SK-N-SH (cell line): ENCODE data around the gene NLGN1. TPM values are rescaled to one million over a fixed set of nuclear protein-coding genes. Genes with fewer than 3 reads are reported as not detected.

Source experiments
- CTCF ChIA-PET: fragments of 300-600, 350-600 bp; formaldehyde crosslinking; extraction: SDS; loops from one replicate; lab custom pipeline; 2021; lab: Yijun Ruan, JAX
- POLR2A ChIA-PET: fragments of 350-600 bp; sonication (Branson Sonifier 250); formaldehyde crosslinking; extraction: SDS; loops from one replicate; lab custom pipeline; 2020; ENCODE audit warnings: antibody characterized with exemption, inconsistent platforms; lab: Yijun Ruan, JAX
- DNase-seq: peaks from one replicate; pipeline ENCODE4 v3.0.0; 2012
- H2AFZ ChIP-seq: fragments of 200-600 bp; sonication (generic); 2 replicates; pipeline ENCODE4 v1.8.1; 2016; ENCODE audit warnings: antibody characterized with exemption, mild to moderate bottlenecking, low read depth
- H3F3A ChIP-seq: fragments of 200-600 bp; sonication (generic); replicated peaks from 2 replicates; pipeline ENCODE3; 2016; ENCODE audit warnings: antibody characterized with exemption, mild to moderate bottlenecking; ENCODE audit not compliant: insufficient read depth
- H3K27ac ChIP-seq, 2 experiments: fragments of 200-500 bp in 1 of 2; fragments of 200-600 bp in 1 of 2; sonication (Bioruptor generic) in 1 of 2; sonication (generic), shearing (Covaris generic) in 1 of 2; 2 replicates each; pipeline versions ENCODE4 v1.5.1 to v1.6.1; 2014 to 2016; ENCODE audit warnings: low read depth in 2 of 2, inconsistent platforms in 1 of 2, low read length in 1 of 2, mild to moderate bottlenecking in 1 of 2, mixed read lengths in 1 of 2
- H3K27me3 ChIP-seq: fragments of 200-600 bp; sonication (generic), shearing (Covaris generic); 2 replicates; pipeline ENCODE4 v1.6.1; 2016; ENCODE audit warnings: mixed run types; ENCODE audit not compliant: insufficient read depth
- H3K36me3 ChIP-seq, 2 experiments: fragments of 200-500 bp in 1 of 2; fragments of 200-600 bp in 1 of 2; sonication (Bioruptor generic) in 1 of 2; sonication (generic) in 1 of 2; replicated peaks in 1 of 2; 2 replicates each; pipeline versions ENCODE3 to v1.5.1; 2014 to 2016; ENCODE audit warnings: low read length in 1 of 2, mild to moderate bottlenecking in 1 of 2; ENCODE audit not compliant: insufficient read depth in 2 of 2, control insufficient read depth in 1 of 2
- H3K4me1 ChIP-seq, 2 experiments: fragments of 200-500 bp in 1 of 2; fragments of 200-600 bp in 1 of 2; sonication (Bioruptor generic) in 1 of 2; sonication (generic), shearing (Covaris generic) in 1 of 2; 2 replicates each; pipeline versions ENCODE4 v1.5.1 to v1.6.1; 2014 to 2016; ENCODE audit warnings: low read depth in 1 of 2, low read length in 1 of 2, mixed run types in 1 of 2; ENCODE audit not compliant: insufficient read depth in 2 of 2, control insufficient read depth in 1 of 2
- H3K4me2 ChIP-seq: fragments of 200-600 bp; sonication (generic), shearing (Covaris generic); 2 replicates; pipeline ENCODE4 v1.6.1; 2017; ENCODE audit warnings: mixed run types
- H3K4me3 ChIP-seq, 2 experiments: fragments of 200-500 bp in 1 of 2; fragments of 200-600 bp in 1 of 2; sonication (Bioruptor generic) in 1 of 2; sonication (generic), shearing (Covaris generic) in 1 of 2; 2 replicates each; pipeline versions ENCODE4 v1.5.1 to v1.8.1; 2014 to 2016; ENCODE audit warnings: low read depth in 2 of 2, inconsistent platforms in 1 of 2, low read length in 1 of 2, mild to moderate bottlenecking in 1 of 2, mixed read lengths in 1 of 2, moderate library complexity in 1 of 2
- H3K79me2 ChIP-seq: fragments of 200-600 bp; sonication (generic); 2 replicates; pipeline ENCODE4 v1.8.1; 2017; ENCODE audit warnings: mild to moderate bottlenecking; ENCODE audit not compliant: insufficient read depth
- H3K9ac ChIP-seq: fragments of 200-600 bp; sonication (generic); 2 replicates; pipeline ENCODE4 v1.6.1; 2017; ENCODE audit warnings: mixed run types
- H3K9me2 ChIP-seq: fragments of 200-600 bp; sonication (generic); 2 replicates; pipeline ENCODE4 v1.6.1; 2017; ENCODE audit warnings: mixed run types
- H3K9me3 ChIP-seq: fragments of 200-600 bp; sonication (generic); 2 replicates; pipeline ENCODE4 v1.6.1; 2017; ENCODE audit warnings: mixed run types, mild to moderate bottlenecking, moderate library complexity
- H4K20me1 ChIP-seq: fragments of 200-600 bp; sonication (generic); 2 replicates; pipeline ENCODE4 v1.6.1; 2017; ENCODE audit warnings: mild to moderate bottlenecking, mixed run types; ENCODE audit not compliant: insufficient read depth
- CHD2 ChIP-seq: fragments of 150-350 bp; IDR thresholded peaks from 2 replicates; pipeline ENCODE4 v1.6.1; 2018; ENCODE audit warnings: low read length; ENCODE audit not compliant: partially characterized antibody
- ELF1 ChIP-seq: IDR thresholded peaks from 2 replicates; pipeline ENCODE4 v1.4.0; 2012
- FOSL2 ChIP-seq: IDR thresholded peaks from 2 replicates; pipeline ENCODE4 v1.4.0; 2012; ENCODE audit warnings: low read depth, mild to moderate bottlenecking, moderate library complexity, borderline replicate concordance
- FOXJ3 ChIP-seq: sonication (generic); formaldehyde crosslinking; IDR thresholded peaks from 2 replicates; pipeline ENCODE4 v1.5.1; 2020; ENCODE audit warnings: mild to moderate bottlenecking, missing genetic modification reagents
- FOXM1 ChIP-seq: IDR thresholded peaks from 2 replicates; pipeline ENCODE4 v1.4.0; 2012; ENCODE audit warnings: low read depth, mild to moderate bottlenecking
- GATA2 ChIP-seq: sonication (generic); formaldehyde crosslinking; IDR thresholded peaks from 2 replicates; pipeline ENCODE4 v1.5.0; 2020; ENCODE audit warnings: mild to moderate bottlenecking, missing genetic modification reagents
- JUND ChIP-seq: IDR thresholded peaks from 2 replicates; pipeline ENCODE4 v1.4.0; 2012
- NFIC ChIP-seq: IDR thresholded peaks from 2 replicates; pipeline ENCODE4 v1.4.0; 2012; ENCODE audit warnings: borderline replicate concordance
- NRF1 ChIP-seq: IDR thresholded peaks from 2 replicates; pipeline ENCODE4 v1.6.1; 2012; ENCODE audit warnings: low read depth, mild to moderate bottlenecking, low read length
- PBX3 ChIP-seq: IDR thresholded peaks from 2 replicates; pipeline ENCODE4; 2012
- RAD21 ChIP-seq: IDR thresholded peaks from 2 replicates; pipeline ENCODE4 v1.6.1; 2012; ENCODE audit warnings: mild to moderate bottlenecking, low read length
- RXRA ChIP-seq: IDR thresholded peaks from 2 replicates; pipeline ENCODE4 v1.4.0; 2012; ENCODE audit warnings: low read depth, mild to moderate bottlenecking, borderline replicate concordance
- TCF12 ChIP-seq: IDR thresholded peaks from 2 replicates; pipeline ENCODE4 v1.4.0; 2012
- USF1 ChIP-seq: IDR thresholded peaks from 2 replicates; pipeline ENCODE4 v1.4.0; 2012; ENCODE audit warnings: low read depth, borderline replicate concordance
- USF2 ChIP-seq: fragments of 150-350 bp; IDR thresholded peaks from 2 replicates; pipeline ENCODE4 v1.6.1; 2017; ENCODE audit warnings: antibody characterized with exemption, low read length, low read depth, borderline replicate concordance
- YY1 ChIP-seq: IDR thresholded peaks from 2 replicates; pipeline ENCODE4 v1.4.0; 2012; ENCODE audit warnings: low read depth, mild to moderate bottlenecking
- WGBS: methylation state at CpG from one replicate; pipeline ENCODE4 v1.1.6; 2017; ENCODE audit warnings: low lambda C conversion rate; 5-methylcytosine and 5-hydroxymethylcytosine counted together
- polyA plus RNA-seq, 3 experiments: library from polyadenylated mRNA; depleted of rRNA; stranded (reverse); fragments of >200 nt; gene quantifications; 2 replicates each; pipeline ENCODE4 v1.2.3, GENCODE V29; 2012

NLGN1 gene
- polyA plus RNA-seq, 1 of the 3 experiments (the other 2 are of a cell fraction): 1.5 TPM

DNA sequence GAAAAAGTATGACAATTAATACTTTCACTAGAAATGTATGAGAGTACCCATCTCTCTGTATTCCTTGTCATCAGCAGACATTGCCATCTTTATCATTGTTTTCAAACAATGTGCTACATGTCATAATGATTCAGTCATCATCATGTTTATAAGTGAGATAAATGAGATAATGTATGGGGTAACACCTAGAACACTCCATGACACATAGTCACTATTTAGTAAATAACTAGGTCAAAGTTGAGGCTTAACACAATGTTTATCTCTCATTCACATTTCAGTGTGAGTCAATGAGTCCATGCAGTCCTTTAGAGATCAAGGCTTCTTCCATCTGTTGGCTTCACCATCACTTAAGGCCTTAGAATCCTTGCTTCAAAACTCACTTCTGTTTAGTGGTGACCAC, 70.0 kb downstream of the NLGN1 start:
- TF ChIP-seq RAD21 (no peak), FOXJ3 (CRISPR knock-in tag) (no peak), NRF1 (no peak)
- no peak overlapping the region for H3K9ac ChIP-seq
- no peaks in the 10 kb centered on the region for H3K9me3 ChIP-seq
- CTCF ChIA-PET: no interaction called here
- H2AFZ ChIP-seq: no peak overlapping the region
- no peaks in the 10 kb centered on the region for H3K4me1 ChIP-seq
- no peak overlapping the region for H3K27ac ChIP-seq
- H3K9me2 ChIP-seq: no peaks in the 10 kb centered on the region
- no peak for DNase-seq
- H4K20me1 ChIP-seq: no peaks in the 10 kb centered on the region
- no peaks in the 10 kb centered on the region for H3K79me2 ChIP-seq
- no peaks in the 10 kb centered on the region for H3K27me3 ChIP-seq
- POLR2A ChIA-PET: no interaction called here
- no peak overlapping the region for H3K4me2 ChIP-seq
- H3K36me3 ChIP-seq: no peaks in the 10 kb centered on the region
- H3F3A ChIP-seq: no peaks in the 10 kb centered on the region
- H3K4me3 ChIP-seq: no peak overlapping the region

DNA sequence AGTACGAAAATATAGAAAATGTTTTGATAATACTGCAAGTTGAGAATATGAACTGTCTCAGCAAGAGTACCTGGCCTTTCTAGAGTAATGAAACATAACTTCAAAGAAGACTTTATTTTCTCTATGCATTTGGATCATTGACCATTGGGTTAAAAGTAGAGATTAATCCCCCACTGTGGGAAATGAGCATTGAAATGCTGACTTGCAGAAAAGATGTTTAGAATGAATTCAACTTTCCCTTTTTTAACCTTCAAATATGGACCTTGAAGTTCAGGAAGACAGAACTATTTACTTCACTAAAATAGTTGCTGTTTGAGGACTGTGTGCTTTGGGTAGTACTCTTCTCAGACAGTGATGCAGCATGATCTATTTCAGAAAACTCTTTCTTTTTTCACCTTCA, 75.7 kb downstream of the NLGN1 start:
- no peak overlapping the region for H3K4me3 ChIP-seq
- 24% methylated on average over 1 of the region's 1 CpG for WGBS

GRCh38 chr3:173479301-173479700, 81.8 kb downstream of the NLGN1 start:
- H3K9ac ChIP-seq: no peak overlapping the region
- no peaks in the 10 kb centered on the region for H3K9me3 ChIP-seq
- ChIA-PET POLR2A (interaction anchor here (0.6 kb wide), 1 partner anchor 53 kb away, joined by 3 read pairs; no protein-coding TSS in a partner anchor), CTCF (no interaction called here)
- H3K4me3 ChIP-seq: no peak overlapping the region
- no peaks in the 10 kb centered on the region for H3F3A ChIP-seq
- no peaks in the 10 kb centered on the region for H3K4me1 ChIP-seq
- no peaks in the 10 kb centered on the region for H3K9me2 ChIP-seq
- no peaks in the 10 kb centered on the region for H3K79me2 ChIP-seq
- no peaks in the 10 kb centered on the region for H4K20me1 ChIP-seq
- H2AFZ ChIP-seq: no peak overlapping the region
- DNase-seq: no peak
- no peak overlapping the region for H3K27ac ChIP-seq
- H3K27me3 ChIP-seq: no peaks in the 10 kb centered on the region
- no peak overlapping the region for H3K4me2 ChIP-seq
- H3K36me3 ChIP-seq: no peaks in the 10 kb centered on the region
- 29% methylated on average over 2 of the region's 2 CpGs for WGBS
- TF ChIP-seq JUND (no peak), NFIC (no peak), FOXM1 (no peak), RXRA (no peak), YY1 (no peak), USF1 (no peak), RAD21 (no peak), FOSL2 (no peak), USF2 (no peak), TCF12 (no peak), CHD2 (no peak), FOXJ3 (CRISPR knock-in tag) (no peak), ELF1 (no peak), PBX3 (no peak), GATA2 (no peak)

More for the DNA sequence above, 75.7 kb downstream of the NLGN1 start:
- no peak for DNase-seq
- no peak overlapping the region for H2AFZ ChIP-seq
- H3K4me2 ChIP-seq: no peak overlapping the region
- H3K36me3 ChIP-seq: no peaks in the 10 kb centered on the region
- no peaks in the 10 kb centered on the region for H3F3A ChIP-seq
- H3K9me3 ChIP-seq: no peaks in the 10 kb centered on the region
- no peak for TF ChIP-seq USF1
- TF ChIP-seq PBX3: no peak
- H3K27ac ChIP-seq: no peak overlapping the region
- CTCF ChIA-PET: no interaction called here
- no peaks in the 10 kb centered on the region for H4K20me1 ChIP-seq
- no peaks in the 10 kb centered on the region for H3K4me1 ChIP-seq
- H3K79me2 ChIP-seq: no peaks in the 10 kb centered on the region
- POLR2A ChIA-PET: no interaction called here
- no peak overlapping the region for H3K9ac ChIP-seq
- no peaks in the 10 kb centered on the region for H3K27me3 ChIP-seq
- H3K9me2 ChIP-seq: no peaks in the 10 kb centered on the region
